HG03442 (cell line): ENCODE data around the gene PCBD2.
"Not testable (repeated sequence)": the region's sequence is repeated elsewhere in the genome, so short reads cannot be mapped to it uniquely, and the experiment has no call there.

ENCODE experiments used
- ATAC-seq: cut with Tn5 transposase; IDR thresholded peaks from one replicate; pipeline ENCODE4 v1.9.1; 2021; ENCODE audit warnings: mild to moderate bottlenecking, moderate library complexity; ENCODE audit not compliant: unreplicated experiment

The PCBD2 gene

GRCh38 chr5:134904610-134905245 is at the start of gene PCBD2:
Gene PCBD2, plus strand, starts transcription at chr5:134905131. Its CDS starts 9 bp downstream, at chr5:134905140.
- peak; percentile 77 for ATAC-seq

- ATAC-seq = not testable (repeated sequence)
Measured at GRCh38 chr5:134856465-134856864, 48.5 kb upstream of the PCBD2 start.

- no peak for ATAC-seq
Measured at GRCh38 chr5:134857401-134857800, 47.5 kb upstream of the PCBD2 start.

- no peak for ATAC-seq
Measured at GRCh38 chr5:134864707-134865106, 40.2 kb upstream of the PCBD2 start.

DNA sequence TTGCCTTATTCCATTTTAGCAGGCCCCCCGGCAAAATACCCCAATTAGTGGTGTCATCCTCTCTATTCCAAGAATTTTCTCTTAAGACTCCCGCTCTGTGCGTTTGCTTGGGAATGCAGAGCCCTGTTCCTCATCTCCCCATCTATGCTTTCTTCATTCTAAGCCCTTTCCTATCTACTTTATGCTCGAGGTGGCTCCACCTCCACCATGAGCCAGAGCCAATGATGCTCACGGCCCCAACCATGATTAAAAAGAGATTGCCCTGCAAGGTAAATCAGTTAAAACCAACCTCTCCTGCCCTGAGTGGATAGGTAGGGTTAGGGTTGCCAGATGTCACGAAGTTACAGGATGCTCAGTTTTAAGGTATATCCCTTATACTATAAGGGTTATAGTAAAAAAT is 31.4 kb upstream of the PCBD2 start:
- ATAC-seq = no peak

- ATAC-seq = peak; percentile 82
Measured at GRCh38 chr5:134873987-134874830, 30.7 kb upstream of the PCBD2 start, which contains the start of gene TXNDC15. Gene TXNDC15, plus strand, starts transcription at chr5:134874371. Its CDS starts 57 bp downstream, at chr5:134874428.

- ATAC-seq = no peak
Measured at GRCh38 chr5:134874831-134875655, 29.9 kb upstream of the PCBD2 start.

DNA sequence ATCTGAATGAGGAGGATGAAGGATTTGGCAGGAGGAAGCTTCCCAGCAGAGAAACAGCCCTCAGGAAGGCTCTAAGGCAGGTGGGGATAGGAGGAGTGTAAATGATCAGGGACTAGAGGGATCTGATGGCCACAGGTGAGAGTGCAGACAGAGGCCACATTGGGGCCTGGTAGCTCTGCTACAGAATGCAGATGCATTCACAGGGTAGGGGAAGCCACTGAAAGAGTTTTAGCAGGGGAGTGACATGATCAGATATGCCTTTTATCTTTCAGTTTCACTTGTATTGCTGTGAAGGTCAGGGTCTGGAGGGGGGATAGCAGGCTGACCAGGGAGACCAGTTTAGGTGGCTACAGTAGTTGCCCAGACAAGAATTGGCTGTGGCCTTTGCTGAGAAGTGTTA is 27.8 kb upstream of the PCBD2 start:
- peak; percentile 35 for ATAC-seq

DNA sequence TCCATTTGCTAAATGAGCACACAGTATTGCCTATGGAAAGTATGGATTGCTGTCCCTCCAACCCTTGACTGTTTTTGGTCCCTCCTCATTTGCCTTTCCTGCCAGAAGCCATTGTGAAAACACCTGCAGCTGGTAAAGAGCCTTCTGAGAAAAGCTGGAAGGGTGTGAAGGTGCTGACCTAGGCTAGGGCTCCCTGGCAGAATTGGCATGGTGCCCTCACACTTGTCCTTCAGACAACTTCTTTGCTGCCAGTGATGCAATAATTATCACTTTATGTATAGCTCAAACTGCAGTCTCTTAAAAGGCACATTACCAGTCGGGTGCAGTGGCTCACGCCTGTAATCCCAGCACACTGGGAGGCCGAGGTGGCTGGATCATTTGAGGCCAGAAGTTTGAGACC is 26.5 kb upstream of the PCBD2 start:
- ATAC-seq = no peak

- ATAC-seq = no peak
Measured at GRCh38 chr5:134879456-134879855, 25.5 kb upstream of the PCBD2 start.

DNA sequence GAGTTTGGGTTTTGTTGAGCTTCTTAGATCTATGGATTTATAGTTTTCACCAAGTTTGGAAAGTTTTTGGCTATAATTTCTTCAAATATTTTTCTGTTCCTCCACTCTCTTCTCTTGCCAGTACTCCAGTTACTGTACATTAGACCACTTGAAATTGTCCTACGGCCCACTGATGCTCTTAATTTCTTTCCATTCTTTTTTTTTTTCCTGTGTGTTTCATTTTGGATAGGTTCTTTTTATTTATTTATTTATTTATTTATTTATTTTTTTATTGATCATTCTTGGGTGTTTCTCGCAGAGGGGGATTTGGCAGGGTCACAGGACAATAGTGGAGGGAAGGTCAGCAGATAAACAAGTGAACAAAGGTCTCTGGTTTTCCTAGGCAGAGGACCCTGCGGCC is 24.0 kb upstream of the PCBD2 start:
- ATAC-seq = not testable (repeated sequence)

GRCh38 chr5:134881711-134882110 is 23.2 kb upstream of the PCBD2 start:
- not testable (repeated sequence) for ATAC-seq

GRCh38 chr5:134887593-134888159 is 17.3 kb upstream of the PCBD2 start:
- no peak for ATAC-seq

GRCh38 chr5:134889335-134889734 is 15.6 kb upstream of the PCBD2 start:
- no peak for ATAC-seq

DNA sequence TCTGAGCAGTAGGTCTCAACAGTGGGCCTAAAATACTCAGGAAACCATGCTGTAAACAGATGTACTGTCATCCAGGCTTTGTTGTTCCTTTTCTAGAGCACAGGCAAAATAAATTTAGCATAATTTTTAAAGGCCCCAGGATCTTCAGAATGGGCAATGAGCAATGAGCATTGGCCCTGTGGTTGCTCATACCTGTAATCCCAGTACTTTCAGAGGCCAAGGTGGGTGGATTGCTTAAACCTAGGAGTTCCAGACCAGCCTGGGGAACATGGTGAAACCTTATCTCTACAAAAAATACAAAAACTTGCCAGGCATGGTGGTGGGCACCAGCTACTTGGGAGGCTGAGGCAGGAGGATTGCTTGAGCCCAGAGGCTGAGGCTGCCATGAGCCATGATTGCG is 13.5 kb upstream of the PCBD2 start:
- no peak for ATAC-seq

DNA sequence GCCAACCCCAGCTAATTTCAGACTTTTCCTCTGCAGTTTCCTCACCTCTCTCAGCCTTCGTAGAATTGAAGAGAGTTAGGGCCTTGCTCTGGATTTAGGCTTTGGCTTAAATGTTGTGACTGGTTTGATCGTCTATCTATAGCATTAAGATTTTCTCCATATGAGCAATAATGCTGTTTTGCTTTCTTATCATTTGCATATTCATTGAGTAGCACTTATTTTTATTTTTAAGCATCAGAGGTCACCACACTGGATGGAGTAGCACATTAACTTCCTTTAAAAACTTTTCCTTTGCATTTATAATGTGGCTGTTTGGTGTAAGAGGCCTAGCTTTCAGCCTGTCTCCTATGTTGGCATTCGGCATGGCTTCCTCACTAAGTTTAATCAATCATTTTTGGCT is 12.6 kb upstream of the PCBD2 start:
- no peak for ATAC-seq

GRCh38 chr5:134892926-134893325 is 12.0 kb upstream of the PCBD2 start:
- no peak for ATAC-seq

- ATAC-seq = no peak
Measured at GRCh38 chr5:134893748-134894505, 11.0 kb upstream of the PCBD2 start.

- ATAC-seq = no peak
Measured at GRCh38 chr5:134902071-134902801, 2.7 kb upstream of the PCBD2 start.
